Parathyroid adenoma (tissue), 2 donors: ENCODE results near the gene CYYR1.

Source experiments
- H2AFZ ChIP-seq: fragments of 300-600 bp; sonication (generic); one replicate; pipeline ENCODE4 v1.7.0; 2017; ENCODE audit warnings: antibody characterized with exemption, mild to moderate bottlenecking
- H3K27ac ChIP-seq: fragments of 300-600 bp; sonication (generic); one replicate; pipeline ENCODE4 v1.7.0; 2017
- H3K27me3 ChIP-seq: fragments of 300-600 bp; sonication (generic); one replicate; pipeline ENCODE4 v1.7.0; 2017; ENCODE audit warnings: low read length; ENCODE audit not compliant: control insufficient read depth, insufficient read depth
- H3K36me3 ChIP-seq: fragments of 300-600 bp; sonication (generic); one replicate; pipeline ENCODE4 v1.7.0; 2017; ENCODE audit warnings: low read length; ENCODE audit not compliant: control insufficient read depth, insufficient read depth
- H3K4me1 ChIP-seq: fragments of 300-600 bp; sonication (generic); one replicate; pipeline ENCODE4 v1.7.0; 2017; ENCODE audit warnings: control low read depth
- H3K4me2 ChIP-seq: fragments of 300-600 bp; sonication (generic); one replicate; pipeline ENCODE4 v1.7.0; 2017; ENCODE audit warnings: low read length
- H3K4me3 ChIP-seq: fragments of 300-600 bp; sonication (generic); one replicate; pipeline ENCODE4 v1.7.0; 2017; ENCODE audit warnings: low read depth, low read length
- H3K79me2 ChIP-seq: fragments of 300-600 bp; sonication (generic); one replicate; pipeline ENCODE4 v1.7.0; 2017; ENCODE audit warnings: control low read depth
- H3K9ac ChIP-seq: fragments of 300-600 bp; sonication (generic); one replicate; pipeline ENCODE4 v1.7.0; 2017; ENCODE audit warnings: mild to moderate bottlenecking
- H3K9me3 ChIP-seq: fragments of 300-600 bp; sonication (generic); one replicate; pipeline ENCODE4 v1.7.0; 2017; ENCODE audit warnings: low read length; ENCODE audit not compliant: control insufficient read depth
- CTCF ChIP-seq: fragments of 300-600 bp; sonication (generic); IDR thresholded peaks from one replicate; pipeline ENCODE4 v1.7.0; 2017; ENCODE audit warnings: antibody characterized with exemption, mild to moderate bottlenecking
- donor health status: primary hyperparathyroidism.

Gene CYYR1

GRCh38 chr21:26522704-26523103 is 50.4 kb downstream of the CYYR1 start:
- TF ChIP-seq CTCF, result no peak
- H3K4me2 ChIP-seq, result no peak overlapping the region
- H3K4me3 ChIP-seq, result no peak overlapping the region
- no peak overlapping the region for H2AFZ ChIP-seq
- H3K27ac ChIP-seq, result no peak overlapping the region
- no peaks in the 10 kb centered on the region for H3K79me2 ChIP-seq
- H3K9me3 ChIP-seq, result no peaks in the 10 kb centered on the region
- H3K27me3 ChIP-seq, result no peaks in the 10 kb centered on the region
- H3K9ac ChIP-seq, result no peak overlapping the region
- no peaks in the 10 kb centered on the region for H3K4me1 ChIP-seq
- no peaks in the 10 kb centered on the region for H3K36me3 ChIP-seq

GRCh38 chr21:26519142-26519541 is 53.9 kb downstream of the CYYR1 start:
- Histone ChIP-seq H3K36me3 (no peaks in the 10 kb centered on the region), H3K27me3 (no peaks in the 10 kb centered on the region), H2AFZ (no peak overlapping the region), H3K4me3 (no peak overlapping the region), H3K79me2 (no peaks in the 10 kb centered on the region), H3K27ac (no peak overlapping the region), H3K9ac (no peak overlapping the region), H3K4me2 (no peak overlapping the region), H3K9me3 (no peaks in the 10 kb centered on the region), H3K4me1 (no peaks in the 10 kb centered on the region)
- no peak for TF ChIP-seq CTCF

GRCh38 chr21:26515257-26515656 is 57.8 kb downstream of the CYYR1 start:
- no peaks in the 10 kb centered on the region for H3K9me3 ChIP-seq
- no peak overlapping the region for H3K4me3 ChIP-seq

GRCh38 chr21:26513212-26513611 is 59.9 kb downstream of the CYYR1 start:
- no peak overlapping the region for H3K4me2 ChIP-seq
- no peaks in the 10 kb centered on the region for H3K79me2 ChIP-seq
- H3K27ac ChIP-seq, result no peak overlapping the region
- H3K9me3 ChIP-seq, result no peaks in the 10 kb centered on the region
- no peak overlapping the region for H2AFZ ChIP-seq
- TF ChIP-seq CTCF, result no peak
- H3K36me3 ChIP-seq, result no peaks in the 10 kb centered on the region
- no peaks in the 10 kb centered on the region for H3K27me3 ChIP-seq
- H3K4me3 ChIP-seq, result no peak overlapping the region
- no peak overlapping the region for H3K9ac ChIP-seq
- no peaks in the 10 kb centered on the region for H3K4me1 ChIP-seq

More at GRCh38 chr21:26515257-26515656, 57.8 kb downstream of the CYYR1 start:
- H3K27ac ChIP-seq, result no peak overlapping the region
- no peaks in the 10 kb centered on the region for H3K79me2 ChIP-seq
- H2AFZ ChIP-seq, result no peak overlapping the region
- no peaks in the 10 kb centered on the region for H3K4me1 ChIP-seq
- H3K9ac ChIP-seq, result no peak overlapping the region
- no peak overlapping the region for H3K4me2 ChIP-seq
- no peak for TF ChIP-seq CTCF
- no peaks in the 10 kb centered on the region for H3K36me3 ChIP-seq
- H3K27me3 ChIP-seq, result no peaks in the 10 kb centered on the region

GRCh38 chr21:26512664-26513063 is 60.4 kb downstream of the CYYR1 start:
- H3K9me3 ChIP-seq, result no peaks in the 10 kb centered on the region
- no peak overlapping the region for H3K27ac ChIP-seq
- H3K27me3 ChIP-seq, result no peaks in the 10 kb centered on the region
- H3K4me3 ChIP-seq, result no peak overlapping the region
- no peak overlapping the region for H3K9ac ChIP-seq
- no peak overlapping the region for H2AFZ ChIP-seq
- no peak overlapping the region for H3K4me2 ChIP-seq
- TF ChIP-seq CTCF, result no peak
- no peaks in the 10 kb centered on the region for H3K79me2 ChIP-seq
- no peaks in the 10 kb centered on the region for H3K36me3 ChIP-seq
- no peaks in the 10 kb centered on the region for H3K4me1 ChIP-seq
